HG03571 (cell line): Measurements from ENCODE around the gene GIMAP2.
"Not testable (repeated sequence)": the region's sequence is repeated elsewhere in the genome, so short reads cannot be mapped to it uniquely, and the experiment has no call there.

Experiments
- ATAC-seq: cut with Tn5 transposase; IDR thresholded peaks from one replicate; pipeline ENCODE4 v1.9.1; 2021; ENCODE audit not compliant: unreplicated experiment

The GIMAP2 gene

DNA sequence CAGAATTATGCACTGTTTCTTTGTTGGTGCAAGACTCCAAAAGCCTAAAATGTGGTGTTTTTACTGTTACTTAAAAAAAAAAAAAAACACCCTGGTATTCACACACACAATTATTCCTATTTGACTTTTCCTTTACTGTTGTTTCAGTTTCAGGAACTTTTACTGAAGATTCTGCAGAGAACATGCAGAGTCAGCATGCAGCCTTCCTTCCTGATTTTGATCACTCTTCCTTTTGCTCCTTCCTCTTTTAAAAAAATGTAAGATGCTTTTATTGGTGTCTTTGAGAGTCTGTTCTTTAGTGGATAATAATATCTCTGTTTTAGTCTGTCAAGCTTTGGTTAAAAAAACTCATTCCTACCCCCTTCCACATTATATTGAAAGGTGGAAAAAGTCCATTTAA is 9.2 kb upstream of the GIMAP2 start:
- not testable (repeated sequence) for ATAC-seq

DNA sequence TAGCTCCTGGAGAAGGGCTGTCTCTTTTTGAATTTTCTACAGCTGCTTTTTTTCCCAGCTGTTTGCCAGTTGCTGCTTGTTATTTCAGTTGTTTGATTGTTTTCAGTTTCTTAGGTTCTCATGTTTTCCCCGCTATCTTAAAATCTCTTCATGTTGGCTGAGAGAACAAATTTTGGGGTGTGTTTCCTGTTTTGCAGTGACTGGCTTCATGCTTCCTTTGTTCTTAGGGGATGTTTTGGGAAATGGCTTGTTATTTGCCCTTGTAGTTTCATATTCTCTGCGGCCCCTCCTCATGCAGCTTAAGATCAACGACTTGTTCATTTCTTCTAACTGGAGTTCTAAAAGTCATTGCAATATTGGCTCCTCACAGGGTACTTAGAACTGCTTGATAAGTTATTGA is 8.7 kb upstream of the GIMAP2 start:
- ATAC-seq = not testable (repeated sequence)

DNA sequence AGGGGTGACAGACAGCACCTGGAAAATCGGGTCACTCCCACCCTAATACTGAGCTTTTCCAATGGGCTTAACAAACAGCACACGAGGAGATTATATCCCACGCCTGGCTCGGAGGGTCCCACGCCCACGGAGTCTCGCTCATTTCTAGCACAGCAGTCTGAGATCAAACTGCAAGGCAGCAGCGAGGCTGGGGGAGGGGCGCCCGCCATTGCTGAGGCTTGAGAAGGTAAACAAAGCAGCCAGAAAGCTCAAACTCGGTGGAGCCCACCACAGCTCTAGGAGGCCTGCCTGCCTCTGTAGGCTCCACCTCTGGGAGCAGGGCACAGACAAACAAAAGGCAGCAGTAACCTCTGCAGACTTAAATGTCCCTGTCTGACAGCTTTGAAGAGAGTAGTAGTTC is 6.9 kb upstream of the GIMAP2 start:
- not testable (repeated sequence) for ATAC-seq

DNA sequence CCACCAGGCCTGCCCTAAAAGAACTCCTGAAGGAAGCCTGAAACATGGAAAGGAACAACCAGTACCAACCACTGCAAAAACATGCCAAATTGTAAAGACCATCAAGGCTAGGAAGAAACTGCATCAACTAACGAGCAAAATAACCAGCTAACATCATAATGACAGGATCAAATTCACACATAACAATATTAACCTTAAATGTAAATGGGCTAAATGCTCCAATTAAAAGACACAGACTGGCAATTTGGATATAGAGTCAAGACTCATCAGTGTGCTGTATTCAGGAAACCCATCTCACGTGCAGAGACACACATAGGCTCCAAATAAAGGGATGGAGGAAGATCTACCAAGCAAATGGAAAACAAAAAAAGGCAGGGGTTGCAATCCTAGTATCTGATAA is 5.1 kb upstream of the GIMAP2 start:
- ATAC-seq = not testable (repeated sequence)

DNA sequence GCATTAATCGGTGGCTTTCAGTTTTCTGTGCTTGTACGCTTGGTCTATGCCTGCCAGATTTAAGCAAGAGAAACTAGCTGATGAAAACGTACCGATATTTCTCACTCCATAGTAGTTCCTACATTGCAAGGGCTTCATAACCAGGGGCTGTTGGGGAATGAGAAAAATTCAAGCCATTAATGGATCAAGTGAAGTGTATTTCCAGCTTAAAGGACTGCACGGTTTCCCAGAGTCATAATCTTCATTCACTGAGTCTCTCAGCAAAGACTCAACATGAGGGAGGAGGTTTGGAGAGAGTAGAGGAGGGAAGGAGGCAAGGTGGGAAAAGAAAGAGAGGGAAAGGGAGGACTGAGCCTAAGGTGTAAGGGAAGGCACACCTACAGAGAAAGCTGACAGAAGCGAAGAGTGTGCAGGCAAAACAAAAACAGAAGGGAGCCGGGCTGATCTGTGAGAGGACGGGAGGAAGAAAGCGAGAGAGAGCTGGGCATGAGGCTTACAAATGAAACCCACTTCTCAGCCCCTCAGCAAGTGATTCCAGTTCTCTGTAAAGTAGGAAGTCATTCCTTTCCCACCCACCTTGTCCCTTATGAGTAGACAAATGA is 625 bp downstream of the GIMAP2 start:
- ATAC-seq = peak; percentile 28

DNA sequence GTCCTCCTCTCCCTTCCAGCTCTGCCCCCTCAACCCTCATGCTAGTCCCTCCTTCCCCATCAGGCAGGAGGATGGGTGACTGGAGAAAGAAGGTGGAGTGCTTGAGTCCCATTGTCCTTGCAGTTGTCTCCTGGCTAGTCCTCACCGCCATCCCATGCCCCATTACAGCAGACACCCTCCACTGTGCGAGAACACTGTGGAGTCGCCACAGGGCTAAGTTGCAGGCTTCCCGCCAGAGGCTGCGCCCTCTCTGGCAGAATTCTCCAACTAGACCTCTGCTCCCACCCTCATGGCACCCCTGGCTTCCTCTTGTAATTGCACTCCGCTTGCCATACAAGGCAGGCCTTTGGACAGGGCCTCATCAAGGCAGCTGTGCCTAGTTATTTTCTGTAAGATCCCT is 3.1 kb downstream of the GIMAP2 start:
- no peak for ATAC-seq

DNA sequence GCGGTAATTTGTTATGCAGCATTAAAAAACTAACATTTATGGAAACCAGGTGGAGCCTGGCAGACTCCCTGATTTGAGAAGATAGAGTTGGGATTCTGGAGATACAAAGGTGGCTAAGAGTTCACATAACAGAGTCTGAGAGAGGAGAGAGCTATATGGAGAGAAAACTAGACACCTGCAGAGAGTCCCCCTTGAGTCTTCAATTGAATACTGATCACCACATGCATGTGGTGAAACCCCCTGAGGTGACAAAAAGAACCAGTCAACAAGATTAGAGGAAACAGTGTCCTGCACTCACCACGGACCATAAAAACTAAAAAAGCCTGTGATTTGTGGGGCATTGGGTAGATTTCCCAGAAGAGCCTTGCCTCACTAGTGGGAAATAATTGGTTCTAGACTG is 10.1 kb downstream of the GIMAP2 start:
- no peak for ATAC-seq

DNA sequence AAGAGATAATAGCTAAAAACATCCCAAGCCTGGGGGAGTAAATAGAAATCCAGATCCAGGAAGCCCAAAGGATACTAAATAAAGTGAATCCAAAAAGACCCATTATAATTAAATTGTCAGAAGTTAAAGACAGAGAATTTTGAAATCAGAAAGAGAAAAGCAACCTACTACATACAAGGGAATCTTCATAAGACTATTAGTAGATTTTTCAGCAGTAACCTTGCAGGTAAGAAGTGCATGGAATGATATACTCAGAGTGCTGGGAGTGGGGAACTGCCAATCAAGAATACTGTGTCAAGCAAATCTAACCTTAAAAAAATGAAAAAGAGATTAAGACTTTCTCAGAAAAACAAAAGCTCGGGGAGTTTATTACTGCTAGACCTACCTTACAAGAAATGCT is 17.7 kb downstream of the GIMAP2 start:
- no peak for ATAC-seq

DNA sequence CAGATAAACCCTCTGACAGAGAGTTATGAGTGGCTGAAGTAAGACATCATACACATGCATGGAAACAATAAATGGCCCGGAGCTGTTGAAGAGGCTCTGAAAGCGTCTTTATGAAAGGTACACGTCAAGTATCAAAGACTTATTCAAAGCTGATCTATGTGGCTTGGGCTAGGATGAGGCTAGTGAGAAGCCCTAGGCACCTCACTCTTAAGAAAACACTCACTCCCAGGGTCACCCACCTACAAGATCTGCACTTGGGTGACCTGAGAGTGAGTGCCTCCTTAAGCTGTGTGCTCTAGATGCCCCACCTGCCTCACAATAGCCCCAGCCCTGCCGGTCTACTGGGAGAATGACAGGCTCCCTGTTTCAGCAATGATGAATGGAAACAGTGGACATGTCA is 29.8 kb downstream of the GIMAP2 start:
- ATAC-seq = no peak

DNA sequence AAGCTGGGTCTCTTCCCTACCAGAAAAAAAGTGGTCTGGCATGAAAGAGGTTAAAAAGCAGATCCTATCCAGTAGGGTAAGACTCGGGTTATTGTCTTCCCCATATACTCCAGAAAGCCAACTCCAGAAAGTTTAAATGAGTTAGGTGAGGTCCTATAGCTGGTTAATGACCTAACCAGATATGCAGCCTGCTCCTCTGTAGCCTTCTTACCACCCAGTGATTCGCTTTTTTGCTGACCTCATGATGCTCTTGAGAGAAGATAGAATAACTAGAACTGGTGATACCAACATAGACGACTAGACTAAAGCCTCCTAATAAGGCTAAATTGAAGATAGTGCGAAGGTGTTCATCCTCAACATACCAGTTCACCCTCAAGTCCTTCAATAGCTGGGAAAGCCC is 30.2 kb downstream of the GIMAP2 start:
- no peak for ATAC-seq

DNA sequence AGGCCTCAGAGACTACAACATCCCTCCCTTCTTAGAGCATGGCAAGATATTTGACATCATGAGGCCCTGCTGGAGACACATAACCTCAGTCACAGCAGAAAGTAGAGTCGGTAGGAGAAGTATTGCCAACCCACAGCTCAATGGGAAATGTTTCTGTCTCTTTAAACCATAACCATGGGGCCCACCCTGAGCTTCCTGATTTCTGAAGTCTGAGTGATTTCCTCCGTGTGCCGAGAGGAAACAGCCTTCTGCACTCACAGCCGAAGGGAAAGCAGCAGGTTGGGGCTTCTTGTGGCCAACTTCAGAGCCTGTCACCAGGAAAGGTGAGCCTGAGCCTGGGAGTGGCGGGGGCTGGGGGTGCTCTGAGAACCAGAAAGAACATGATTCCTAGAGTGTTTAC is 30.9 kb downstream of the GIMAP2 start, which contains the start of gene GIMAP1:
TSS of gene GIMAP1 (plus strand) at position 246 of the 400 bp plus-strand sequence. CDS start 2,435 bp downstream, outside the sequence.
- no peak for ATAC-seq

DNA sequence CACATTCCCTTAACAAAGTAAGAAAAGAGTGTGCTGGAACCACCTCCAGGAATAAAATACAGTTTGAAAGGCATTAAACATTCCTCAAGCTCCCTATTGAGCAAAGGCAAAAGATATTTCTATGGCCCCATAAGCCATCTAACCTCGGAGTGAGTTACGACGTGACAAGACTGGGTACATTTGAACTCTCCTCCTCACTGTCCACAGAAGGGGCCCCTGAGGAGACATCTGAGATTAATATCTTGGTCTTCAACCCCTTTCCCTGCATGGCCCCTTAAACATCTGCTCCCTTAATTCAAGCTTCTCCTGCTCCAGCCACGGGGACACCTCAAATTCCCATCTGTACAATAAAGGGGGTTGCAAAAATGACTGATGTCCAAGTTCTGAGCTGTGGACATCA is 31.4 kb downstream of the GIMAP2 start:
- ATAC-seq = no peak

DNA sequence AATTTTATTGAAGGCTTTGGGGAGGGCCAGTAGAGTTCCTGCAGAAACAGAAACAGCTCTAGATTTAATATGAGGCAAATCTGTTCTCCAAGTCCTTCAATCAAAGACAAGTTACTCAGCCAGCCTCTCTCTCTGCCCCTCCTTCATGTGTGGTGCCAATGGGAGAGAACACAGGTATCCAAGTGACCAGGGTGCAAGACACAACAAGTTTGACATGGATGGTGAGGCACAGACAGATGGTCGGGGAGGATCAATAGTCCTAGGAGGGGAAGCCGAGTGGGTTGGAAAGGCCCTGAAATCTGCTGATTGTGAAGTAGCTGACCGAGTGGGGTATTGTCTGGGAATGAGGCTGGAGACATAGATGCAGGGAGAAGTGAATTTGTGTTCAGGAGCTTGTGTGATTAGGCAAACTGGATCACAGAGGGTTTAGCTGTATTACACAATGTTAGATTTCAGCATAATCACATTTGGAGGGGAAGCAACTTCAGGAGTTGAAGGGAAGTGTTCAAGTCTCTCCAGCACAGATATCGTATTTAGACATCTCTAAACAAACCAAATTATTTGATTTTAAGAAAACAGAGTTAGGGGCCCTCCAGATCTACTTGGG is 32.4 kb downstream of the GIMAP2 start:
- ATAC-seq = no peak

DNA sequence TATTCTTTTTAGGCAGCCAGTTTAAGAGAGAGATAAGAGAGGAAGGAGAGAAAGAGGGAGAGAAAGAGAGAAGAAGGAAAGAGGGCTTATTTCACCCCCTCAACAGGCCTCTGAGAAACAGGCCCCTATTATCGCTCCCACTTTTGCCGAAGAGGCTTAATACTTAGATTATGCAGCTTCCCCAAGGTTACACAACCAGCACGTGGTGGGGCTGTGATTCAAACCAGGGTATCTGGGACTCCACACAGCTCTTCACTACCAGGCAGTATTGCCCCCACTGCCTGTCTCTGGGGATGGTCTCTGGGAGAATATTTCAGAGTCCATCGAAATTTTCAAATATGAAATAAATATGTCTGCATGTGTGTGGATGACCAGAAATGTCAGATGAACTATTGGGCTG is 33.9 kb downstream of the GIMAP2 start:
- no peak for ATAC-seq

DNA sequence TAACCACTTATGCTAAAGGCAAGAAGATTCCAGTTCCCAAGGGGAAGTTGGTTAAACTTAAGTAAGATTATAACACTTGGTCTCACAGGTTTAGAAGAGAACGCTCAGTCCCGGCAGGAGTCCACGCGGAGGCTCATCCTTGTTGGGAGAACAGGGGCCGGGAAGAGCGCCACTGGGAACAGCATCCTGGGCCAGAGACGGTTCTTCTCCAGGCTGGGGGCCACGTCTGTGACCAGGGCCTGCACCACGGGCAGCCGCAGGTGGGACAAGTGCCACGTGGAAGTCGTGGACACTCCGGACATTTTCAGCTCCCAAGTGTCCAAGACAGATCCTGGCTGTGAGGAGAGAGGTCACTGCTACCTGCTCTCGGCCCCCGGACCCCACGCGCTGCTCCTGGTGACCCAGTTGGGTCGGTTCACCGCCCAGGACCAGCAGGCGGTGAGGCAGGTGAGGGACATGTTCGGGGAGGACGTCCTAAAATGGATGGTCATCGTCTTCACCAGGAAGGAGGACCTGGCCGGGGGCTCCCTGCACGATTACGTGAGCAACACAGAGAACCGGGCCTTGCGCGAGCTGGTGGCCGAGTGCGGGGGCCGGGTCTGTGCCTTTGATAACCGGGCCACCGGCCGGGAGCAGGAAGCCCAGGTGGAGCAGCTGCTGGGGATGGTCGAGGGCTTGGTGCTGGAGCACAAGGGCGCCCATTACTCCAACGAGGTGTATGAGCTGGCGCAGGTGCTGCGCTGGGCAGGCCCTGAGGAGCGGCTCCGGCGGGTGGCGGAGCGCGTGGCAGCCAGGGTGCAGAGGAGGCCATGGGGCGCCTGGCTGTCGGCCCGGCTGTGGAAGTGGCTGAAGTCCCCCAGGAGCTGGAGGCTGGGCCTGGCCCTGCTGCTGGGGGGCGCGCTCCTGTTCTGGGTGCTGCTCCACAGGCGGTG is 34.7 kb downstream of the GIMAP2 start:
- ATAC-seq = no peak

DNA sequence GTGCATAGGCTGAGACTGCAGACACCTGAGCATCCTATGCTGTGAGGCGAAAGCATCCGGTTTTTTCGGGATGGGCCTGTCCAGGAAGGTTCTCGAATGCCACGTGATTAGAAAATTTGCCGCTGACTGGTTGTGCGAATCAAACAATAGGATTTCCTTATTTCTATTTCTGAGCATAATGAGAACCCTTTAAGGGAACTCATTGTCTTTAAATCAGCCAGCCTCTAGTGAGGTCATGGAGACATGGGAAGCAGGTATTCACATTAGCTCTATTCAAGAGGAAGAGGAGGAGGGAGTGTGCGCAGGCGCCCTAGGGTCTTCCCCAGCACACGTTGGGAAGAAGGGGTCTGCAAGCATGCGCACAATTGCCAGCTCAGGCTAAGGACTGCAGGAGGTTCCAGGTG is 36.5 kb downstream of the GIMAP2 start:
- no peak for ATAC-seq

DNA sequence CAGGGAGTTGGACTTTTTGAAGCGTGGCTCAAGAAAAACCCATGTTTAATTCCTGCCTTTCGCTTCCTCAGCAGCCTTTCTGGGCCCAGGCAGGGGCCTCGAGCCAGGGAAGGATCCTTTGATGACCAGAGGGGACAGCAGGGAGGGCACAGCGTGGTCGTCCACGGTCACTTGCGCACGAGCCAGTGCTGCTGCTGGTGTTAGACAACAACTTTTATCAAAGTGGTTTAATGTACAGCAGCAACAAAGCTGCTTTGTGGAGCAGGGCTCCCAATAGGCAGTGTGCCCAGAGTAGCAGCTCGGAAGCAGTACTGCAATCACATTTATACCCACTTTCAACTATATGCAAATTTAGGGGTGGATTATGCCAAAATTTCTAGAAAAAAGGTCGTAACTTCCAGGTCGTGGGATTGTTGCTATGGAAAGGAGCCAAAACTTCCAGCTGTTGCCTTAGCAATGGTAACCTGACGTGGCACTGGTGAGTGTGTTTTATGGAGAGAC is 37.0 kb downstream of the GIMAP2 start:
- no peak for ATAC-seq

DNA sequence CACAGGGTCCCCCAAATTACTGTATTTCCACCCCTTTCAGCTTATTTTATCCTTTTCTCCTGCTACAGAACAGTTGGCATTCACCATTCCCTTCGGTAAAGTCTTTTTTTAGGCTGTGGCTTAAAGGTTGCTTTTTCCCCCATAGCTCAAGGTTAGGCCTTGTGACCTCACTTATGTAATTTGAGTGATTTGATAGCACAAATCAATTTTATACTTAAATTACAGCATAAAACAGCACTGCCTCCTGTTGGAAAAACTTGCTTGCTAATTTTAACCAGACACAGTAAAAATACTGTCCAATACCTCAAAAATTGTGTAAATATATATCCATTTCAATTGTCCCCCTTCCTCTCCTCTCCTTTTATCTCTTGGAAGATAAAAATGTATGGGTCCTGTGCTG is 38.0 kb downstream of the GIMAP2 start:
- ATAC-seq = no peak

DNA sequence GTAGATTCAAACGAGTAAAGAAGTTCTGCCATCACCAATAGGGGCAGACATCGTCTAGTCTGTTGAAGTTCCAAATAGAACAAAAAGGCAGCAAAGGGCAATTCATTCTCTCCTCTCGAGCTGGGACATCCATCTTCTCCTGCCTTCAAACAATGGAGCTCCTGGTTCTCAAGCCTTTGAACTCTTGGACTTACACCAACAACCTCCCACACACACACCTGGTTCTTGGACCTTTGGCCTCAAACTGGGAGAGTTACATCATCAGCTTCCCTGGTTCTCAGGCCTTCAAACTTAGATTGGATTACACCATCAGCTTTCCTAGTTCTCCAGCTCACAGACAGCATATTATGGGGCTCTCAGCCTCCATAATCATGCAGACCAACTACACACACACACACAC is 41.9 kb downstream of the GIMAP2 start:
- no peak for ATAC-seq

DNA sequence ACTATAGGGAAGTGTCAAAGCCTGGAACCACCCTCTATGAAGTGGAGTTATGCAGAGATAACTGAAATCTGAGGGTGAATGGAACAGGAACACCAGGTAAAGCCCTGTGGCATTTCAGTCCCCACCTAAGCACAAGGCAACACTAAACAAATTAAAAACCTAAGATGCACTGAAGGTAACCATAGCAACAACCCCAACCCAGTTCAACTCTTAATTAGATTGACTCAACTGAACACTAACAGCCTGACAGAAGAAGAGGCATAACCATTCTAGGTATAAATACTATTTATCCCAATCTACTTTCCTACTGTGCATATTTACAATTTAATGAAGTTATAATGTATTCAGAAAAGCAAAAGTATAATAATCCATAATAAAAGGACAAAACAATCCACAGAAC is 42.5 kb downstream of the GIMAP2 start:
- ATAC-seq = no peak

DNA sequence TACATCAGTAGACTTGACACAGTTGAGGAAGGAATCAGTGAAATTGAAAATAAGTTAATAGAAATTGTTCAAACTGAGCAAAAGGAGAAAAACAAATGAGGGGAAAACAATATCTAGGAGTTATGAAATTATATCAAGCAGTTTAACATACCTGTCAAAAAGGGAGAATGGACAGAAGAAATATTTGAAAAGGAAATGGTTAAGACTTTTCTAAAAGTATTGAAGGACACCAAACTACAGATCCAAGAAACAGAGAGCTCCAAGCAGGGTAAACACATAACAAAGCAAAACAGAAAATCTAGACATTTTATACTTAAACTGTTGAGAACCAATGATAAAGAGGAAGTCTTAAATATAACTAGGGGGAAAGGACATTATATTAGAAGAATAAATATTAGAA is 43.1 kb downstream of the GIMAP2 start:
- ATAC-seq = no peak

DNA sequence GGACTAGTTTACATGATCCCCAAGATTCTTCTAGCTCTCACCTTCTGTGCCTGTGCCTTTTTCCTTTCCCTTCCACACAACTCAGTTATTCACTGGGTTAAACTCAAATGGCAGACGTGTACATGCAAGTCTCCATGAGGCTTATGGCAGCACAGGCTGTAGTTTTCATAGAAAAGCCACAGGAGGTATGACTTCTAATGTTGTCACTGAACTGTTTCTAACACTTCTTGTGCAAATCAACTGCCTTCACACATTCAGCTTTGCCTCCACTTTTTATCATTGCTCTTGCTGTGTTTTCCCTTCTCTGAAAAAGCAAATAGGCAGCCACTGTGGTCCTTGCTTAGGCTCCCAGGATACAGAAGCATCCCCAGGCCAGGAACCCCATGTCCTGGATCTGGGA is 46.4 kb downstream of the GIMAP2 start:
- ATAC-seq = no peak
